Body of pancreas (tissue), 4 donors: Measurements from ENCODE around the gene USP17L5.
"Not testable (repeated sequence)": the region's sequence is repeated elsewhere in the genome, so short reads cannot be mapped to it uniquely, and the experiment has no call there.

ENCODE experiments used
- CTCF ChIP-seq, 7 experiments: fragments of 450-650 bp in 4 of 7; fragments of 200-600 bp in 3 of 7; sonication (generic) in 3 of 7; IDR thresholded peaks; one replicate each; pipeline ENCODE4 v1.5.1; 2016 to 2019; ENCODE audit warnings: antibody characterized with exemption in 7 of 7
- POLR2A ChIP-seq, 3 donors: fragments of 450-650 bp; IDR thresholded peaks; one replicate each; pipeline ENCODE4 v1.6.1; 2016; ENCODE audit warnings: antibody characterized with exemption in 3 of 3, mild to moderate bottlenecking in 2 of 3

GRCh38 chr4:9350866-9351265 lies 11.7 kb downstream of the USP17L5 start:
- TF ChIP-seq CTCF, POLR2A (IDR thresholded peaks at IDR 0.05): not testable (repeated sequence)
